Measurements from ENCODE around the gene UGGT2. TPM values are rescaled to one million over a fixed set of nuclear protein-coding genes. Genes with fewer than 3 reads are reported as not detected.
"Not testable (repeated sequence)": the region's sequence is repeated elsewhere in the genome, so short reads cannot be mapped to it uniquely, and the experiment has no call there.

Gene UGGT2
- total RNA-seq, 1 donor, result 63.0 TPM

DNA sequence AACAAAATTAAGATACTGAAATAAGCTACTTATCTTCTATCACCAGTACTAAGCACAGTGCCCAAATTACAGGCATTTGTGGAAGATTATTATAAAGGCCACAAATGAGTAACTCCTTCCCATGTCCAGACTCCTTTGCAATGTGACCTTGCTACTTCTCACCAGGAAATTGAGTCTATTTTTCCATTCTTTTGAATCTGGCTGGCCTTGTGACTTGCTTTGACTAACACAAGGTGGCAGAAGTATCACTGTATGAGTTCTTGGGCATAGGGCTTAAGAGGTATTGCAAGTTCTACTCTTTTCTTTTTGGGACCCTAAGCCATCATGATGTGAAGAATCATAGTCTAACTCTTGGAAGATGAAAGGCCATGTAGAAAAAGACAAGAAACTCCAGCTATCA lies 49.9 kb downstream of the UGGT2 start:
- DNase-seq (ENCODE audit: low read depth), result no peak
- no peak overlapping the region for H3K4me3 ChIP-seq (ENCODE audit: low read depth, low read length)

GRCh38 chr13:96002322-96003131 lies 50.7 kb downstream of the UGGT2 start:
- no peak for DNase-seq (ENCODE audit: low read depth)
- TF ChIP-seq, protein P1, sequence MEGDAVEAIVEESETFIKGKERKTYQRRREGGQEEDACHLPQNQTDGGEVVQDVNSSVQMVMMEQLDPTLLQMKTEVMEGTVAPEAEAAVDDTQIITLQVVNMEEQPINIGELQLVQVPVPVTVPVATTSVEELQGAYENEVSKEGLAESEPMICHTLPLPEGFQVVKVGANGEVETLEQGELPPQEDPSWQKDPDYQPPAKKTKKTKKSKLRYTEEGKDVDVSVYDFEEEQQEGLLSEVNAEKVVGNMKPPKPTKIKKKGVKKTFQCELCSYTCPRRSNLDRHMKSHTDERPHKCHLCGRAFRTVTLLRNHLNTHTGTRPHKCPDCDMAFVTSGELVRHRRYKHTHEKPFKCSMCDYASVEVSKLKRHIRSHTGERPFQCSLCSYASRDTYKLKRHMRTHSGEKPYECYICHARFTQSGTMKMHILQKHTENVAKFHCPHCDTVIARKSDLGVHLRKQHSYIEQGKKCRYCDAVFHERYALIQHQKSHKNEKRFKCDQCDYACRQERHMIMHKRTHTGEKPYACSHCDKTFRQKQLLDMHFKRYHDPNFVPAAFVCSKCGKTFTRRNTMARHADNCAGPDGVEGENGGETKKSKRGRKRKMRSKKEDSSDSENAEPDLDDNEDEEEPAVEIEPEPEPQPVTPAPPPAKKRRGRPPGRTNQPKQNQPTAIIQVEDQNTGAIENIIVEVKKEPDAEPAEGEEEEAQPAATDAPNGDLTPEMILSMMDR (IDR thresholded peaks at IDR 0.05; ENCODE audit: insufficient read depth, low read depth, low read length), result no peak
- no peak overlapping the region for H3K4me3 ChIP-seq (ENCODE audit: low read depth, low read length)

More for the DNA sequence above, 49.9 kb downstream of the UGGT2 start:
- TF ChIP-seq, protein P1 (IDR thresholded peaks at IDR 0.05; ENCODE audit: insufficient read depth, low read depth, low read length), result no peak

GRCh38 chr13:96000069-96000468 lies 53.1 kb downstream of the UGGT2 start:
- TF ChIP-seq, protein P1 (IDR thresholded peaks at IDR 0.05; ENCODE audit: insufficient read depth, low read depth, low read length), result no peak
- peak; percentile 8 for DNase-seq (ENCODE audit: low read depth)
- no peak overlapping the region for H3K4me3 ChIP-seq (ENCODE audit: low read depth, low read length)

GRCh38 chr13:95987841-95988240 lies 65.4 kb downstream of the UGGT2 start:
- H3K4me3 ChIP-seq (ENCODE audit: low read depth, low read length), result no peak overlapping the region

GRCh38 chr13:95982144-95982543 lies 71.1 kb downstream of the UGGT2 start:
- DNase-seq (ENCODE audit: low read depth), result no peak
- H3K4me3 ChIP-seq (ENCODE audit: low read depth, low read length), result no peak overlapping the region
- TF ChIP-seq, protein P1 (IDR thresholded peaks at IDR 0.05; ENCODE audit: insufficient read depth, low read depth, low read length), result no peak

More at GRCh38 chr13:95987841-95988240, 65.4 kb downstream of the UGGT2 start:
- DNase-seq (ENCODE audit: low read depth), result no peak
- TF ChIP-seq, protein P1 (IDR thresholded peaks at IDR 0.05; ENCODE audit: insufficient read depth, low read depth, low read length), result no peak

GRCh38 chr13:95972651-95973050 lies 80.5 kb downstream of the UGGT2 start:
- not testable (repeated sequence) for H3K4me3 ChIP-seq (ENCODE audit: low read depth, low read length); DNase-seq (ENCODE audit: low read depth)

- DNase-seq (ENCODE audit: low read depth), result no peak
- no peak overlapping the region for H3K4me3 ChIP-seq (ENCODE audit: low read depth, low read length)
- TF ChIP-seq, protein P1 (IDR thresholded peaks at IDR 0.05; ENCODE audit: insufficient read depth, low read depth, low read length), result no peak
Observed at GRCh38 chr13:95970878-95971277, 82.3 kb downstream of the UGGT2 start.

Data from fibroblast of villous mesenchyme (primary cell).